ENCODE results near the gene STX11. TPM values are rescaled to one million over a fixed set of nuclear protein-coding genes. Genes with fewer than 3 reads are reported as not detected.

STX11 gene
- total and polyA plus RNA-seq, 10 of the 15 experiments (the other 5 are each of a cell fraction or from before 2014, with no cell fraction given): 0.66 to 38.1 (median 19.8) TPM

GRCh38 chr6:144215932-144216667 lies 65.8 kb downstream of the STX11 start (continued):
- TF ChIP-seq MLLT1 (IDR thresholded peaks at IDR 0.05): peak; percentile 54; the same call in 1 of the 2 replicates
- peak; percentile 99 for TF ChIP-seq TARDBP (IDR thresholded peaks at IDR 0.05; ENCODE audit: borderline replicate concordance)
- TF ChIP-seq TCF3 (IDR thresholded peaks at IDR 0.05; ENCODE audit: borderline replicate concordance, insufficient read depth, low read depth, low read length): peak; percentile 73; the same call in 1 of the 2 replicates
- peak; percentile 38; the same call in 1 of the 2 replicates for TF ChIP-seq SREBF1 (IDR thresholded peaks at IDR 0.05; ENCODE audit: low read length)
- TF ChIP-seq PBX3 (IDR thresholded peaks at IDR 0.05; ENCODE audit: insufficient replicate concordance, low read depth, low read length): no peak
- no peak; the same call in 1 of the 2 replicates for TF ChIP-seq ELK1 (IDR thresholded peaks at IDR 0.05; ENCODE audit: low read depth, low read length)
- TF ChIP-seq SMAD1 (IDR thresholded peaks at IDR 0.05; ENCODE audit: low read depth, partially characterized antibody): no peak
- no peak for TF ChIP-seq IRF5 (IDR thresholded peaks at IDR 0.05; ENCODE audit: borderline replicate concordance)
- TF ChIP-seq CEBPZ (IDR thresholded peaks at IDR 0.05; ENCODE audit: low read depth, low read length): no peak
- TF ChIP-seq SIX5 (IDR thresholded peaks at IDR 0.05; ENCODE audit: low read depth, low read length, severe bottlenecking): peak; percentile 3
- peak in 1 of 2 experiments; percentile 65; a peak in 1 of 3 replicates for TF ChIP-seq EGR1 (IDR thresholded peaks at IDR 0.05; ENCODE audit: borderline replicate concordance in 1 of 2, low read depth in 2 of 2, low read length in 2 of 2)
- TF ChIP-seq ETV6 (conservative IDR thresholded peaks at IDR 0.05 in 1 of 2, IDR thresholded peaks at IDR 0.05 in 1 of 2; ENCODE audit: borderline replicate concordance in 1 of 2, low read depth in 1 of 2): 0 out of 4 replicates have a peak, but pooled peaks of 1 of the 2 experiments have one; percentile 24
- TF ChIP-seq SP1 (IDR thresholded peaks at IDR 0.05; ENCODE audit: low read depth, low read length): no peak
- peak; percentile 38; the same call in 1 of the 2 replicates for TF ChIP-seq BACH1 (IDR thresholded peaks at IDR 0.05; ENCODE audit: borderline replicate concordance)
- peak; percentile 33; the same call in 1 of the 2 replicates for TF ChIP-seq MTA3 (IDR thresholded peaks at IDR 0.05; ENCODE audit: borderline replicate concordance, low read length)

Data from GM12878 (cell line).